ENCODE data around the gene GAS2L2. TPM values are rescaled to one million over a fixed set of nuclear protein-coding genes. Genes with fewer than 3 reads are reported as not detected.

GAS2L2 gene
- total and polyA plus RNA-seq, 2 of the 8 experiments (the other 6 are each of a cell fraction or from before 2014, with no cell fraction given) = 0.09 to 0.13 TPM

DNA sequence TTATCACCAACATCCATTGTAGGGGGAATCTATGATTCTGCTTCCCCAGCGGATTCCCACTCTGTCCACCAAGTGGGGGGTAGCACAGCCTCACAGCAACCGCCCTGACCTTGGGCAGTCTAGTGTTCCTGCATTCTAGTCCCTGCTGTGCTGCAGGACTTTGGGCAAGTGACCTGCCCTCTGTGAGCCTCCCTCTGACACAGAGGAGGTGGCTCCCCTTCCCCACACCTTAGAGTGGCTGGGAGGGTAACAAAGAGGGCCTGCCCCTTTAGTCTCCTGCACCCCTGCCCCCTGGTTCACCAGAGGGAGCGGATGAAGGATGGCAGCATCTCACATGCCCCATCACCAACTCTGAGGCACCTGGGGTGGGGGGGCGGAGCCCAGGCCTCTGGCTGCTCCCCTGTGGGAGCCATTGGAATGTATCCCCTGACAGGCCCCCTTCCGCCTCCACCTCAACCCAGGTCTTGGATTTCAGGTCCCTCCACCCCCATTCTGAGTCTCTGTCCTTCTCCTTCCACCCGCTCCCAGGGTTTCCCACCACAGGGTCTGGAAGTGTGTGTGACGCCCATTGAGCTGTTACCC lies 10.1 kb downstream of the GAS2L2 start:
- H4K8ac ChIP-seq (ENCODE audit: extremely low read depth, insufficient read depth, low read length) = no peak overlapping the region
- no peaks in the 10 kb centered on the region for H3K79me2 ChIP-seq (ENCODE audit: control insufficient read depth in 1 of 2, insufficient read depth in 2 of 2, low read length in 2 of 2)
- no peak overlapping the region for H3K56ac ChIP-seq (replicated peaks; ENCODE audit: insufficient read length, low read depth, low read length)
- no peak for FAIRE-seq
- H4K5ac ChIP-seq (ENCODE audit: insufficient read length, low read depth, low read length) = no peak overlapping the region
- no peaks in the 10 kb centered on the region; the same call in 1 of the 2 replicates for H3K79me1 ChIP-seq (ENCODE audit: low read depth, low read length)
- no peak overlapping the region for H2AK5ac ChIP-seq (ENCODE audit: low read depth, low read length)
- peaks cover 5% of the 10 kb centered on the region; the same call in 1 of the 2 replicates for H3K23me2 ChIP-seq (ENCODE audit: low read depth, low read length)
- H3K27ac ChIP-seq (ENCODE audit: low read depth, low read length) = no peak overlapping the region
- no peak overlapping the region for H3K4ac ChIP-seq (replicated peaks; ENCODE audit: insufficient read length, low read depth, low read length)
- H2BK12ac ChIP-seq (ENCODE audit: low read depth, low read length) = no peak overlapping the region
- no peak overlapping the region for H2BK15ac ChIP-seq (ENCODE audit: low read length)
- H3K14ac ChIP-seq (ENCODE audit: insufficient read length) = no peak overlapping the region
- no peak overlapping the region for H3K23ac ChIP-seq (ENCODE audit: insufficient read length)
- no peak overlapping the region for H3K9ac ChIP-seq (replicated peaks in 1 of 4; ENCODE audit: extremely low read depth in 1 of 4, low read depth in 3 of 4, low read length in 3 of 4)
- peaks cover 0 to 9% (median 1%) of the 10 kb centered on the region in 4 experiments; a peak in 5 of 7 replicates for H3K4me1 ChIP-seq (replicated peaks in 1 of 4; ENCODE audit: control insufficient read depth in 3 of 4, insufficient read depth in 4 of 4, low read length in 3 of 4)
- peaks cover 0 to 14% of the 10 kb centered on the region in 2 experiments for H4K20me1 ChIP-seq (replicated peaks in 1 of 2; ENCODE audit: control insufficient read depth in 1 of 2, insufficient read depth in 2 of 2, low read length in 2 of 2)
- H3K4me2 ChIP-seq (ENCODE audit: insufficient read depth in 1 of 2, low read depth in 2 of 2, low read length in 2 of 2) = no peak overlapping the region
- CTCF ChIA-PET (ENCODE audit: partially characterized antibody) = interaction anchor here (0.8 to 8.4 kb wide), 5 partner anchors 16 to 130 kb away, joined by 3 to 166 read pairs (median 6); no protein-coding TSS in a partner anchor
- peaks cover 0 to 8% (median 0%) of the 10 kb centered on the region in 4 experiments; a peak in 1 of 8 replicates for H3K36me3 ChIP-seq (ENCODE audit: control insufficient read depth in 2 of 4, insufficient read depth in 4 of 4, low read length in 3 of 4)
- DNase-seq (ENCODE audit: low read depth in 1 of 2, low spot score in 2 of 2) = no peak
- H2BK5ac ChIP-seq (ENCODE audit: low read depth, low read length) = no peak overlapping the region
- 77% methylated on average over 7 of the region's 7 CpGs; no CpG with 5 or more reads in 1 of the 2 experiments for WGBS, 2 experiments (ENCODE audit: extremely low coverage in 1 of 2, insufficient coverage in 1 of 2, insufficient read length in 1 of 2, insufficient replicate concordance in 2 of 2, low coverage in 1 of 2, low lambda C conversion rate in 2 of 2, missing lambda C conversion rate in 1 of 2)
- H2BK120ac ChIP-seq (replicated peaks; ENCODE audit: low read depth, low read length) = no peak overlapping the region
- peaks cover 11 to 39% (median 34%) of the 10 kb centered on the region in 4 experiments for H3K27me3 ChIP-seq (replicated peaks in 1 of 4; ENCODE audit: control insufficient read depth in 3 of 4, extremely low read depth in 1 of 4, insufficient read depth in 3 of 4, low read length in 3 of 4)
- H4K91ac ChIP-seq (replicated peaks; ENCODE audit: insufficient read length, low read length) = no peak overlapping the region
- no peak overlapping the region for H3K4me3 ChIP-seq (ENCODE audit: extremely low read depth in 1 of 4, insufficient read depth in 2 of 4, low read depth in 3 of 4, low read length in 4 of 4)
- H2AFZ ChIP-seq (ENCODE audit: low read length) = no peak overlapping the region
- no peak overlapping the region for H3K18ac ChIP-seq (ENCODE audit: extremely low read depth, low read length)
- no peak overlapping the region for H2BK20ac ChIP-seq (ENCODE audit: low read length)
- H3K9me3 ChIP-seq (ENCODE audit: insufficient read depth in 2 of 2, low read depth in 1 of 2, low read length in 1 of 2) = peaks cover 8 to 11% of the 10 kb centered on the region in 2 experiments; a peak in 2 of 4 replicates
- POLR2A ChIA-PET (ENCODE audit: partially characterized antibody) = interaction anchor here (0.7 to 1.8 kb wide), 6 partner anchors 9 to 165 kb away, joined by 3 to 4 read pairs (median 4); partner anchors contain the start of genes PEX12, RASL10B and TAF15
- no peak for TF ChIP-seq SIX5 (IDR thresholded peaks at IDR 0.05; ENCODE audit: low read depth, low read length)
- TF ChIP-seq ZNF274 (IDR thresholded peaks at IDR 0.05; ENCODE audit: borderline replicate concordance, extremely low read depth, low read length) = no peak
